KMS-11 (cell line): Measurements from ENCODE around the gene PMM1.

ENCODE experiments used
- H2AFZ ChIP-seq: fragments of 200-600 bp; sonication (generic); 2 replicates; pipeline ENCODE4 v1.6.1; 2016; ENCODE audit warnings: antibody characterized with exemption, mixed run types, low read depth
- H3K27ac ChIP-seq: fragments of 200-600 bp; sonication (generic); 2 replicates; pipeline ENCODE4 v1.6.1; 2016; ENCODE audit warnings: mild to moderate bottlenecking, mixed run types
- H3K27me3 ChIP-seq: fragments of 200-600 bp; sonication (generic); 2 replicates; pipeline ENCODE4 v1.6.1; 2017; ENCODE audit warnings: mild to moderate bottlenecking, low read depth, mixed run types, moderate library complexity; ENCODE audit not compliant: insufficient read depth
- H3K36me3 ChIP-seq: fragments of 200-600 bp; sonication (generic); 2 replicates; pipeline ENCODE4 v1.6.1; 2017; ENCODE audit warnings: mild to moderate bottlenecking, mixed run types; ENCODE audit not compliant: insufficient read depth
- H3K4me1 ChIP-seq: fragments of 200-600 bp; sonication (generic); 2 replicates; pipeline ENCODE4 v1.6.1; 2016; ENCODE audit warnings: mild to moderate bottlenecking, low read depth, mixed run types; ENCODE audit not compliant: poor library complexity, severe bottlenecking
- H3K4me2 ChIP-seq: fragments of 200-600 bp; sonication (generic); 2 replicates; pipeline ENCODE4 v1.7.0; 2016; ENCODE audit warnings: mild to moderate bottlenecking, mixed run types
- H3K4me3 ChIP-seq: fragments of 200-600 bp; sonication (generic); IDR thresholded peaks from 2 replicates; pipeline ENCODE4 v1.6.1; 2017; ENCODE audit warnings: low read depth, low read length, mixed read lengths; ENCODE audit not compliant: insufficient read depth
- H3K79me2 ChIP-seq: fragments of 200-600 bp; sonication (generic); 2 replicates; pipeline ENCODE4 v1.6.1; 2016; ENCODE audit warnings: low read depth, mixed run types; ENCODE audit not compliant: insufficient read depth
- H3K9ac ChIP-seq: fragments of 200-600 bp; sonication (generic); 2 replicates; pipeline ENCODE4 v1.6.1; 2016; ENCODE audit warnings: mild to moderate bottlenecking, mixed run types
- H4K20me1 ChIP-seq: fragments of 200-600 bp; sonication (generic); 2 replicates; pipeline ENCODE4 v1.6.1; 2016; ENCODE audit warnings: mild to moderate bottlenecking, mixed run types; ENCODE audit not compliant: insufficient read depth
- CTCF ChIP-seq: fragments of 200-600 bp; sonication (generic); conservative IDR thresholded peaks from 2 replicates; pipeline ENCODE4 v1.6.1; 2017; ENCODE audit warnings: low read depth, mild to moderate bottlenecking, antibody characterized with exemption, low read length, moderate library complexity, mixed read lengths

PMM1 gene

DNA sequence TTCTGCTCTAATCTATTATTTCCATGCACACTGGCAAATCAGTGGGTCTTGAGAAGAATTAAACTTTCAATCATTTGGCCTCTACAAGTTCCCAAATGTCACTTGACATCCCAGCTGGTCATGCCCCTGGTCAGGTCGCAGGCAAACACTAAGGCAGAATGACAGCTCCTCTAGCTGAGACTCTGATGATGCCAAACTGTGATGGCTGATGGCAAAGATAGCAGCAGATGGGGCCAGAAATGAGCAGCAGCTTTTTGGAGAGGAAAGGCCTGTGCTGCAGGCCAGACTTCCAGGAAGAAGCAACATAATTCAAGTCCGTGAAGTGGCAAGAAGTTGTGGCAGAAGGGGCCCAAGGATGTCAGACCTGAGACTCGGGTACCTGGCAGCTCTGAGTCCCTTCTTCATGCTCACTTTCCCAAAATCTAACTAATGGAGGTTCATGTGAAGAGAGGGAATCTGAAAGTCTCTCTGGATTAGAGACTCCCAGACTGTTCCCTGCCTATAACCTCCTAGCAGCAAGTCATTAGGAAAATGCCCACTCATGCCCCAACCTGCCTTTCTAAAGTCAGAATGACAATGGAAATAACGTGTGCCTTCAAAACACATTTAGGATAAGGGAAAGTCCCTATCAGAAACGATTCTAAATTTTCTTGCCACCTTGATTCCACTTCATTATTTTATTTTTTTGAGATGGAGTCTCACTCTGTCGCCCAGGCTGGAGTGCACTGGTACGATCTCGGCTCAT lies 9.4 kb upstream of the PMM1 start:
- Histone ChIP-seq H3K9ac (no peak overlapping the region), H3K4me1 (peaks cover 19% of the 10 kb centered on the region), H3K27ac (no peak overlapping the region), H3K79me2 (no peaks in the 10 kb centered on the region), H3K27me3 (no peaks in the 10 kb centered on the region; the same call in 1 of the 2 replicates), H2AFZ (no peak overlapping the region), H3K4me2 (no peak overlapping the region), H3K36me3 (no peaks in the 10 kb centered on the region), H4K20me1 (peaks cover 13% of the 10 kb centered on the region; the same call in 1 of the 2 replicates), H3K4me3 (no peak overlapping the region)
- no peak for TF ChIP-seq CTCF

DNA sequence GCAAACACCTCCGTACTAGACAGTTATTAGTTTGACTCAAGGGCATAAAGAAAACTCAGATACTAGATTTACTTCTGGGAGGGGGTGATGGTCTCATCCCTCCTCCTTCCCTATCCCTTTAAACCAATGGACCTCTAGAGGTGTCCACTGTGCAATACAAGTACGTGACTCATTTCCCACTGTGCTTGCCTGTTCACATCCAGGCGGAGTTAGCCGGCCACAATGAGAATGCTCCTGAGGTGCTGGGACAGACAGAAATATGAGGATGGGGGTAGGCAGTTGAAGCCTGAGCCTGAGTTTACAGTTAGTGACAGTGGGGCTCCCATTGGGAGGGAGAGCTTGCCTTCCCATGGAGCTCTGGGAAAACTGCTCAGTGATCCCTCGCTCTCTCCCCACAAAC lies 8.4 kb upstream of the PMM1 start:
- H3K4me3 ChIP-seq: no peak overlapping the region
- H3K4me2 ChIP-seq: no peak overlapping the region
- no peaks in the 10 kb centered on the region for H3K79me2 ChIP-seq
- no peak for TF ChIP-seq CTCF
- no peak overlapping the region for H2AFZ ChIP-seq
- no peak overlapping the region for H3K27ac ChIP-seq
- no peak overlapping the region for H3K9ac ChIP-seq
- H3K4me1 ChIP-seq: peaks cover 10% of the 10 kb centered on the region
- no peaks in the 10 kb centered on the region; the same call in 1 of the 2 replicates for H3K27me3 ChIP-seq
- no peaks in the 10 kb centered on the region for H3K36me3 ChIP-seq
- 0 out of 2 replicates have a peak, but pooled peaks cover 6% of the 10 kb centered on the region for H4K20me1 ChIP-seq

- H3K36me3 ChIP-seq: no peaks in the 10 kb centered on the region
- H2AFZ ChIP-seq: no peak overlapping the region
- peaks cover 10% of the 10 kb centered on the region for H3K4me1 ChIP-seq
- TF ChIP-seq CTCF: peak; percentile 50; the same call in 1 of the 2 replicates
- no peaks in the 10 kb centered on the region for H3K27me3 ChIP-seq
- no peak overlapping the region for H3K4me3 ChIP-seq
- no peak overlapping the region for H3K27ac ChIP-seq
- no peaks in the 10 kb centered on the region for H3K79me2 ChIP-seq
- no peak overlapping the region; the same call in 1 of the 2 replicates for H3K4me2 ChIP-seq
- H4K20me1 ChIP-seq: 0 out of 2 replicates have a peak, but pooled peaks cover 6% of the 10 kb centered on the region
- no peak overlapping the region for H3K9ac ChIP-seq
These were observed 8.0 kb upstream of the PMM1 start for GRCh38 chr22:41597635-41597953.

DNA sequence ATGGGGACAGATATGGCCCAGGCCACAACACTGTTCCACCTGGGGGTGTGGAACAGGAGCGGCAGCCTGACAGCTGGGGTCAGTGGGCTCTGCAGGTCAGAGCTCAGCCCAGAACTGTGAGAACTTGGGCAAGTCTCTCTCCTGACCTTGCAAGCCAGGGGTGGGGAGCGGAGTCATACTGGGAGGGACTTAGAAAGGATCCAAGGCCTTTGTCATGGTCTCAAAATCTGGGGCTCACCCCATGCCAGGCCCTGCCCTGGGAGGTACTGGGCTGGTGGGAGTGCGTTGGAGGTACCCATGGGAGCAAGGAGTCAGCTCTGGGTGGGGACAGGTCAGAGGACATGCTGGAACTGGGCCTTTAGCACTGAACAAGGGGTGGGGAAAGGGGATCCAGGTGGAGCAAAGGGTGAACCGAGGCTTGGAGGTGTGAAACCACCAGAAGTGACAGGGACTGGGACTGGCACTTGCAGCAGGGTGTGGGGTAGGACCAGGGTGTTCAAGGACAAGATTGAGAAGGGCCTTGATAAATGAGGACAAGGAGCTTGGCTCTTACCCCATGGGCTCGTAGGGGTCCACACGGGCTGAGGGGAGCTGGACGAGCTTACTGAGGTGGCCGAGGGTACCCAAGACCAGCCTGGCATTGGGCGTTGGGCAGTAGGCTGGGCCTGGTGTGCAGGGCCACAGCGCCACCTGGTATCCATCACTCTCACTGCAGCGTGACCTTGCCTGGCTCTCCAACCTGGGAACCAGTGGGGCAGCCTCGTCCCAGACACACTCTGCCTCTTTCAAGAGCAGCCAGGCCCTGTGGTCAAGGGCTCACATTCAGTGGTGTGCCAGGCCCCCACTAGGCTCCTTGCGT lies 7.4 kb upstream of the PMM1 start:
- H3K4me3 ChIP-seq: no peak overlapping the region
- 0 out of 2 replicates have a peak, but pooled peaks cover 6% of the 10 kb centered on the region for H4K20me1 ChIP-seq
- no peak overlapping the region for H3K9ac ChIP-seq
- H3K4me2 ChIP-seq: no peak overlapping the region; the same call in 1 of the 2 replicates
- no peaks in the 10 kb centered on the region for H3K79me2 ChIP-seq
- peak; percentile 81 for TF ChIP-seq CTCF
- no peaks in the 10 kb centered on the region for H3K36me3 ChIP-seq
- H3K4me1 ChIP-seq: peaks cover 10% of the 10 kb centered on the region
- no peak overlapping the region for H2AFZ ChIP-seq
- no peaks in the 10 kb centered on the region for H3K27me3 ChIP-seq
- H3K27ac ChIP-seq: no peak overlapping the region
